SU-DHL-6 (cell line): ENCODE results near the gene EIF3M.

Experiments
- H2AFZ ChIP-seq: fragments of 200-600 bp; sonication (generic); 2 replicates; pipeline ENCODE4 v1.6.1; 2014; ENCODE audit warnings: low read depth, mild to moderate bottlenecking, moderate library complexity, mixed read lengths, antibody characterized with exemption, low read length; ENCODE audit not compliant: severe bottlenecking
- H3F3A ChIP-seq: fragments of 200-600 bp; shearing (Covaris generic); 2 replicates; pipeline ENCODE4 v1.6.0; 2016; ENCODE audit warnings: antibody characterized with exemption, mild to moderate bottlenecking; ENCODE audit not compliant: insufficient read depth
- H3K27ac ChIP-seq: fragments of 200-600 bp; sonication (generic); 2 replicates; pipeline ENCODE4 v1.5.1; 2016; ENCODE audit warnings: low read depth, mild to moderate bottlenecking, low read length, moderate library complexity, mixed read lengths
- H3K27me3 ChIP-seq: fragments of 200-600 bp; sonication (generic), shearing (Covaris generic); 2 replicates; pipeline ENCODE4 v1.6.0; 2014; ENCODE audit warnings: mild to moderate bottlenecking, low read length
- H3K36me3 ChIP-seq: fragments of 200-600 bp; sonication (generic); 2 replicates; pipeline ENCODE4 v1.6.1; 2014; ENCODE audit warnings: mild to moderate bottlenecking, low read length, mixed read lengths
- H3K4me2 ChIP-seq: fragments of 300-600, 200-600 bp; shearing (Covaris generic), sonication (generic); 2 replicates; pipeline ENCODE4 v1.6.0; 2014; ENCODE audit warnings: low read length, low read depth, mild to moderate bottlenecking; ENCODE audit not compliant: poor library complexity, severe bottlenecking
- H3K4me3 ChIP-seq: fragments of 200-600 bp; sonication (generic); 2 replicates; pipeline ENCODE4 v1.5.1; 2014; ENCODE audit warnings: antibody characterized with exemption, low read length, mild to moderate bottlenecking, mixed read lengths; ENCODE audit not compliant: insufficient read depth, poor library complexity, severe bottlenecking
- H3K79me2 ChIP-seq: fragments of 200-600 bp; sonication (generic); 2 replicates; pipeline ENCODE4 v1.6.1; 2014; ENCODE audit warnings: mild to moderate bottlenecking, low read length, moderate library complexity; ENCODE audit not compliant: insufficient read depth
- H3K9ac ChIP-seq: fragments of 200-600 bp; sonication (generic); 2 replicates; pipeline ENCODE4 v1.7.0; 2014; ENCODE audit warnings: mild to moderate bottlenecking, low read length
- H3K9me2 ChIP-seq: fragments of 200-600 bp; sonication (generic); replicated peaks from 2 replicates; pipeline ENCODE4 v1.6.1; 2014; ENCODE audit warnings: low read length; ENCODE audit not compliant: insufficient read depth
- H3K9me3 ChIP-seq: fragments of 200-600 bp; sonication (generic); 2 replicates; pipeline ENCODE4 v1.6.1; 2014; ENCODE audit warnings: low read length, mixed read lengths; ENCODE audit not compliant: insufficient read depth
- H4K20me1 ChIP-seq: fragments of 200-600 bp; sonication (generic); 2 replicates; pipeline ENCODE4 v1.6.1; 2014; ENCODE audit warnings: low read depth, mild to moderate bottlenecking, antibody characterized with exemption, low read length, moderate library complexity, mixed read lengths
- EZH2phosphoT487 ChIP-seq: fragments of 200-600 bp; sonication (generic), shearing (Covaris generic); conservative IDR thresholded peaks from 2 replicates; pipeline ENCODE4 v1.6.1; 2018; ENCODE audit warnings: mild to moderate bottlenecking, antibody characterized with exemption, low read length, moderate library complexity, mixed read lengths
- TF ChIP-seq, protein P1 (sequence below): fragments of 200-600 bp; sonication (generic); IDR thresholded peaks from one replicate; pipeline ENCODE4 v1.5.1; 2017; ENCODE audit warnings: antibody characterized with exemption, mild to moderate bottlenecking, low read length, moderate library complexity; ENCODE audit not compliant: insufficient read depth, poor library complexity, severe bottlenecking

Gene EIF3M

DNA sequence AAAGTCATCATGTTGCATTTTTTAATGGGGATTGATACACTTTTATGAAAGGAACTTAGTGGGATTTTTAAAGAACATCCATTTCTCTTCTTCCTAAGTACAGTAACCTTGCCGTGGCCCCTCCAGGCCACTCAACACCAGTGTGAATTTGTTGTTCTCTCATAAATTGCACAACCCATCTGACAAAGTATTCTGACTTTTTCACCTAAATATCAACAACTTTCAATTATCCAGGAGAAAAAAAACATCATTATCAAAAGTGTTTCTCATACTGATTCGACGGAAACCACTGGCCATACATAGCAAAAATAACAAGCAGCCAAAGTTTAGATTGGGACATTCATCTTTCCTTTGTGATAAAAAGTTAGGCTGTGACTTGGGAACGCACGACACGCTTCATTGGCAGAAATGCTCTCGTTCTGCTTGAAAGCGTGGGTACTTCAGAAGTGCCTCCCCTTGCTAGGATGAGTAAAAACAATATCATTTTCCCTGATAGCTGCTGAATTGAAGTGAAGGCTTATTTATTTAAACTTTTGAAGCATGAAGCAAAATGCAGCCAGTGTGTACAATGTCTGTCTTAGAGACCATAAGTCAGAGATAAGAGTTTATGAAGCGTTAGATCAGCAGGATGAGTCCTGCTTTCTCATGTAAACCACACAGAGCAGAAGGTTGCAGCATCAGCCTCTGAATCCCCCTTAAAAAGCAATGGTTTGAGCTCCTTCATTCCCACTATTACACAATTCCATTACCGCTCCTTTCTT, 20.6 kb upstream of the EIF3M start:
- H3K9ac ChIP-seq = no peak overlapping the region
- no peaks in the 10 kb centered on the region for H3K9me3 ChIP-seq
- H2AFZ ChIP-seq = no peak overlapping the region
- no peaks in the 10 kb centered on the region for H3K27me3 ChIP-seq
- H3K79me2 ChIP-seq = no peaks in the 10 kb centered on the region
- no peaks in the 10 kb centered on the region for H3F3A ChIP-seq
- H3K36me3 ChIP-seq = no peaks in the 10 kb centered on the region
- no peak overlapping the region for H3K27ac ChIP-seq
- no peaks in the 10 kb centered on the region for H3K9me2 ChIP-seq
- no peak overlapping the region for H3K4me3 ChIP-seq
- no peak for TF ChIP-seq EZH2phosphoT487
- TF ChIP-seq, protein P1, sequence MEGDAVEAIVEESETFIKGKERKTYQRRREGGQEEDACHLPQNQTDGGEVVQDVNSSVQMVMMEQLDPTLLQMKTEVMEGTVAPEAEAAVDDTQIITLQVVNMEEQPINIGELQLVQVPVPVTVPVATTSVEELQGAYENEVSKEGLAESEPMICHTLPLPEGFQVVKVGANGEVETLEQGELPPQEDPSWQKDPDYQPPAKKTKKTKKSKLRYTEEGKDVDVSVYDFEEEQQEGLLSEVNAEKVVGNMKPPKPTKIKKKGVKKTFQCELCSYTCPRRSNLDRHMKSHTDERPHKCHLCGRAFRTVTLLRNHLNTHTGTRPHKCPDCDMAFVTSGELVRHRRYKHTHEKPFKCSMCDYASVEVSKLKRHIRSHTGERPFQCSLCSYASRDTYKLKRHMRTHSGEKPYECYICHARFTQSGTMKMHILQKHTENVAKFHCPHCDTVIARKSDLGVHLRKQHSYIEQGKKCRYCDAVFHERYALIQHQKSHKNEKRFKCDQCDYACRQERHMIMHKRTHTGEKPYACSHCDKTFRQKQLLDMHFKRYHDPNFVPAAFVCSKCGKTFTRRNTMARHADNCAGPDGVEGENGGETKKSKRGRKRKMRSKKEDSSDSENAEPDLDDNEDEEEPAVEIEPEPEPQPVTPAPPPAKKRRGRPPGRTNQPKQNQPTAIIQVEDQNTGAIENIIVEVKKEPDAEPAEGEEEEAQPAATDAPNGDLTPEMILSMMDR = no peak
- H4K20me1 ChIP-seq = no peaks in the 10 kb centered on the region
- H3K4me2 ChIP-seq = no peak overlapping the region

- Histone ChIP-seq H3K9me2 (no peaks in the 10 kb centered on the region), H3K27ac (no peak overlapping the region), H3K9me3 (no peaks in the 10 kb centered on the region), H2AFZ (no peak overlapping the region), H3K4me3 (no peak overlapping the region), H3K36me3 (no peaks in the 10 kb centered on the region), H3K79me2 (no peaks in the 10 kb centered on the region), H3F3A (no peaks in the 10 kb centered on the region), H3K9ac (no peak overlapping the region), H4K20me1 (no peaks in the 10 kb centered on the region), H3K27me3 (no peaks in the 10 kb centered on the region), H3K4me2 (no peak overlapping the region)
- TF ChIP-seq, protein P1 = no peak
Observed at GRCh38 chr11:32563600-32563959, 20.1 kb upstream of the EIF3M start.

DNA sequence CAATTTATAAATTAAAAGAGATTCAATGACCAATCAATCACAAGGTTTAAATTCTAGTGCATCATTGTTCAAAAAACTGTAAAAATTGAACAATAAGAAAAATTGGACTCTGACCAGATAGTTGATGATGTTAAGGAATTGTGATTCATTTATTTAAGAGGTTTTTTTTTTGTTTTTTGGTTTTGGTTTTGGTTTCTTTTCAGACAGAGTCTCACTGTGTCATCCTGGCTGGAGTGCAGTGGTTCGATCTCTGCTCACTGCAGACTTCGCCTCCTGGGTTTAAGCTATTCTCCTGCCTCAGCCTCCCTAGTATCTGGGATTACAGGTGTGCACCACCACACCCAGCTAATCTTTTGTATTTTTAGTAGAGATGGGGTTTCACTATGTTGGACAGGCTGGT, 17.1 kb upstream of the EIF3M start:
- no peaks in the 10 kb centered on the region for H3K9me3 ChIP-seq
- no peaks in the 10 kb centered on the region for H3K36me3 ChIP-seq
- no peaks in the 10 kb centered on the region for H3K9me2 ChIP-seq
- no peak overlapping the region for H3K4me3 ChIP-seq
- no peaks in the 10 kb centered on the region for H4K20me1 ChIP-seq
- H3K4me2 ChIP-seq = no peak overlapping the region
- no peaks in the 10 kb centered on the region for H3F3A ChIP-seq
- H2AFZ ChIP-seq = no peak overlapping the region
- TF ChIP-seq EZH2phosphoT487 = no peak
- TF ChIP-seq, protein P1 = no peak
- H3K27me3 ChIP-seq = no peaks in the 10 kb centered on the region
- no peak overlapping the region for H3K9ac ChIP-seq
- no peaks in the 10 kb centered on the region for H3K79me2 ChIP-seq
- H3K27ac ChIP-seq = no peak overlapping the region
